Measurements from ENCODE around the gene PAXIP1.

The PAXIP1 gene

GRCh38 chr7:154994996-154995395 lies 7.9 kb downstream of the PAXIP1 start:
- no peak for DNase-seq (ENCODE audit: low read depth)

GRCh38 chr7:154990964-154991540 lies 11.9 kb downstream of the PAXIP1 start:
- DNase-seq (ENCODE audit: low read depth): no peak

- DNase-seq (ENCODE audit: low read depth): no peak
These were observed 15.4 kb downstream of the PAXIP1 start for GRCh38 chr7:154987571-154987970.

GRCh38 chr7:154986200-154986945 lies 16.6 kb downstream of the PAXIP1 start:
- DNase-seq (ENCODE audit: low read depth): no peak

GRCh38 chr7:154985230-154985629 lies 17.7 kb downstream of the PAXIP1 start:
- DNase-seq (ENCODE audit: low read depth): no peak

- DNase-seq (ENCODE audit: low read depth): no peak
These were observed 18.2 kb downstream of the PAXIP1 start for GRCh38 chr7:154984601-154985188.

GRCh38 chr7:154978017-154978416 lies 24.9 kb downstream of the PAXIP1 start:
- DNase-seq (ENCODE audit: low read depth): no peak

GRCh38 chr7:154977250-154977649 lies 25.7 kb downstream of the PAXIP1 start:
- no peak for DNase-seq (ENCODE audit: low read depth)

GRCh38 chr7:154976844-154977243 lies 26.1 kb downstream of the PAXIP1 start:
- DNase-seq (ENCODE audit: low read depth): no peak

- DNase-seq (ENCODE audit: low read depth): no peak
These were observed 26.9 kb downstream of the PAXIP1 start for GRCh38 chr7:154975984-154976383.

- DNase-seq (ENCODE audit: low read depth): no peak
These were observed 29.5 kb downstream of the PAXIP1 start for GRCh38 chr7:154973381-154973780.

GRCh38 chr7:154968336-154969001 lies 34.5 kb downstream of the PAXIP1 start:
- no peak for DNase-seq (ENCODE audit: low read depth)

- no peak for DNase-seq (ENCODE audit: low read depth)
These were observed 35.4 kb downstream of the PAXIP1 start for GRCh38 chr7:154967401-154967955.

- DNase-seq (ENCODE audit: low read depth): no peak
These were observed 37.9 kb downstream of the PAXIP1 start for GRCh38 chr7:154965014-154965413.

- no peak for DNase-seq (ENCODE audit: low read depth)
These were observed 42.7 kb downstream of the PAXIP1 start for GRCh38 chr7:154960063-154960790.

GRCh38 chr7:154956427-154956826 lies 46.5 kb downstream of the PAXIP1 start:
- DNase-seq (ENCODE audit: low read depth): no peak

- peak; percentile 24 for DNase-seq (ENCODE audit: low read depth)
These were observed 49.8 kb downstream of the PAXIP1 start for GRCh38 chr7:154953006-154953684.

- no peak for DNase-seq (ENCODE audit: low read depth)
These were observed 52.0 kb downstream of the PAXIP1 start for GRCh38 chr7:154950960-154951359.

GRCh38 chr7:154947604-154948003 lies 55.3 kb downstream of the PAXIP1 start:
- DNase-seq (ENCODE audit: low read depth): no peak

- DNase-seq (ENCODE audit: low read depth): no peak
These were observed 56.8 kb downstream of the PAXIP1 start for GRCh38 chr7:154946166-154946565.

GRCh38 chr7:154943906-154944305 lies 59.0 kb downstream of the PAXIP1 start:
- DNase-seq (ENCODE audit: low read depth): no peak

Measured in stimulated activated CD8-positive, alpha-beta memory T cell treated with anti-CD3 and anti-CD28 coated beads, Interleukin-12 subunit alpha, Interleukin-12 subunit beta, amount 100 ng/mL, for 4 hours (primary cell).